SK-N-MC (cell line): ENCODE data around the gene CSMD2.

Experiments
- EZH2 ChIP-seq: fragments of 200-600 bp; sonication (generic); IDR thresholded peaks from one replicate; pipeline ENCODE4 v1.6.1; 2017; ENCODE audit warnings: antibody characterized with exemption
- FOXP2 ChIP-seq: optimal IDR thresholded peaks from 2 replicates; pipeline ENCODE3; 2011; ENCODE audit warnings: mild to moderate bottlenecking, moderate library complexity; ENCODE audit not compliant: insufficient read depth; ENCODE audit errors: extremely low read length, control extremely low read depth
- POLR2AphosphoS5 ChIP-seq: IDR thresholded peaks from 2 replicates; pipeline ENCODE4 v1.6.1; 2012; ENCODE audit warnings: mild to moderate bottlenecking, low read depth, low read length, borderline replicate concordance

- TF ChIP-seq POLR2AphosphoS5 (no peak), EZH2 (no peak), FOXP2 (no peak)
Observed at GRCh38 chr1:33792651-33793050, 372.4 kb downstream of the CSMD2 start.
